Right lobe of liver (tissue), 4 donors: Measurements from ENCODE around the gene CHIT1.

Source experiments
- POLR2A ChIP-seq: fragments of 450-650 bp; IDR thresholded peaks from one replicate; pipeline ENCODE4 v1.6.1; 2017; ENCODE audit warnings: antibody characterized with exemption, mild to moderate bottlenecking
- TF ChIP-seq, protein P1 (sequence below), 4 donors: fragments of 200-600 bp in 3 of 4; fragments of 450-650 bp in 1 of 4; IDR thresholded peaks; one replicate each; pipeline versions ENCODE4 v1.5.1 to v1.8.0; 2016 to 2022; ENCODE audit warnings: antibody characterized with exemption in 4 of 4, mild to moderate bottlenecking in 2 of 4
- donor health status: DM: no; HTN: no; CAD: no.
- donor health status: DM: no; HTN: no; CAD: no.
- donor health status: DM: no; HTN: yes; CAD: no.

DNA sequence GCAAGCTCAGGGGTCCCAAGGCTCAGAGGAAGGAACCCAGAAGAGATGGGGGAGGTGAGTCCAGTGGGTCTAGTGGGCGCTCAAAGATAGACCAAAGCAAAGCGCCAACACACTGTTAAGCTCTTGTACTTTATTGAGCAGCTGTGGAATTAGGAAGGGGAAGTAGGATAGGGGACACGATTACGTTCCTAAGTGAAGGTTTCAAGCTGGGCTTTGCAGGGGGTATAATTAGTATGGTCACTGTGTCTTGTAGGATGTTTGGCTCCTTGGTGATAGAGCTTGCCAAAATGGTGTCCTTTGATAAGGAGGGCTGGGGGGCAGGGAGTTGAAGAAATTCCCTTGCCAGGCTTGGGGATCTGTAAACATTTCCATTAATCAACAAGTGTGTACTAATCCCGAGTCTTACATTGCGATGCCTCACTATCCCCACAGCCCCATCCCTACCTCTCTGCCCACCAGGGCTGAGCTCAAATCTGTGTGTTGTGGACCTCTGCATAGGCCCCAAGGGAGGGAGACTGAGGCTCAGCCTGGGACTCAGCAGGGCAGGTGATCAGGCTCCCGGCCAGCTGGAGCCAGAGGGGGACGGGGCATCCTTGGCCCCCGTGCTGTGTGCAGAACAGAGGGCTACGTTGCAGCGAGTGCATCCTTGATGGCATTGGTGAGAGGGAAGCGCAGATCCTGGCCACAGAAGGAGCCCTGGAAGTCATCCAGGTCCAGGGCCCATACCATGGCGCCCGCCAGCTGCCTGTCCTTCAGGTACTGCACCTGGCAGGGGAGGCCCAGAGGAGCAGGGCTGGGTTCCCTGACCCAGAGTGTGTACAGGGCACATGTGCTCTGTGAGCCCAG is 50.4 kb downstream of the CHIT1 start:
- TF ChIP-seq, protein P1, sequence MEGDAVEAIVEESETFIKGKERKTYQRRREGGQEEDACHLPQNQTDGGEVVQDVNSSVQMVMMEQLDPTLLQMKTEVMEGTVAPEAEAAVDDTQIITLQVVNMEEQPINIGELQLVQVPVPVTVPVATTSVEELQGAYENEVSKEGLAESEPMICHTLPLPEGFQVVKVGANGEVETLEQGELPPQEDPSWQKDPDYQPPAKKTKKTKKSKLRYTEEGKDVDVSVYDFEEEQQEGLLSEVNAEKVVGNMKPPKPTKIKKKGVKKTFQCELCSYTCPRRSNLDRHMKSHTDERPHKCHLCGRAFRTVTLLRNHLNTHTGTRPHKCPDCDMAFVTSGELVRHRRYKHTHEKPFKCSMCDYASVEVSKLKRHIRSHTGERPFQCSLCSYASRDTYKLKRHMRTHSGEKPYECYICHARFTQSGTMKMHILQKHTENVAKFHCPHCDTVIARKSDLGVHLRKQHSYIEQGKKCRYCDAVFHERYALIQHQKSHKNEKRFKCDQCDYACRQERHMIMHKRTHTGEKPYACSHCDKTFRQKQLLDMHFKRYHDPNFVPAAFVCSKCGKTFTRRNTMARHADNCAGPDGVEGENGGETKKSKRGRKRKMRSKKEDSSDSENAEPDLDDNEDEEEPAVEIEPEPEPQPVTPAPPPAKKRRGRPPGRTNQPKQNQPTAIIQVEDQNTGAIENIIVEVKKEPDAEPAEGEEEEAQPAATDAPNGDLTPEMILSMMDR (IDR thresholded peaks at IDR 0.05), result no peak
- no peak for TF ChIP-seq POLR2A
